ENCODE results near the gene H2BK1. TPM values are rescaled to one million over a fixed set of nuclear protein-coding genes. Genes with fewer than 3 reads are reported as not detected.

H2BK1 gene
- total and polyA plus RNA-seq, 2 of the 13 experiments (the other 11 are each of a cell fraction or from before 2014, with no cell fraction given) = not detected

- no peak overlapping the region for H3K27ac ChIP-seq (ENCODE audit: extremely low read length, insufficient read depth, low read length)
- no peak for DNase-seq (ENCODE audit: low spot score)
- H3K9ac ChIP-seq (ENCODE audit: insufficient read depth, low read depth, low read length) = no peak overlapping the region
- intact Hi-C loops (cut with micrococcal nuclease; ENCODE audit: unreplicated experiment) = loop anchor here (10.0 kb wide), 1 partner anchor 155 kb away; the partner anchor contains the start of genes AGAP3, FASTK and TMUB1
- no TSS peak for BruUV-seq (replicated peaks)
- peaks cover 2% of the 10 kb centered on the region; the same call in 1 of the 2 replicates for H4K20me1 ChIP-seq (ENCODE audit: insufficient read depth, low read length)
- peaks cover 6 to 25% of the 10 kb centered on the region in 2 experiments; a peak in 4 of 5 replicates for H3K36me3 ChIP-seq (replicated peaks in 1 of 2; ENCODE audit: control insufficient read depth in 1 of 2, insufficient read depth in 2 of 2, low read length in 2 of 2)
- no peaks in the 10 kb centered on the region for H3K79me2 ChIP-seq (ENCODE audit: insufficient read depth, low read length)
- WGBS (ENCODE audit: low lambda C conversion rate) = 83% methylated on average over 11 of the region's 11 CpGs
- FAIRE-seq = no peak
- ChIA-PET CTCF (ENCODE audit: low intra/inter-chr PET ratio, low total read pairs) (no interaction called here), POLR2A (no interaction called here)
- no peak overlapping the region for H3K4me3 ChIP-seq (replicated peaks in 1 of 3; ENCODE audit: insufficient read depth in 1 of 3, low read depth in 2 of 3, low read length in 3 of 3)
- TF ChIP-seq TAF1 (CRISPR knock-in tag; IDR thresholded peaks at IDR 0.05) = no peak
- 0 out of 2 replicates have a peak, but pooled peaks have one; percentile 26 for TF ChIP-seq POLR2G (IDR thresholded peaks at IDR 0.05; ENCODE audit: low read depth, low read length)
- TF ChIP-seq AGO2 (optimal IDR thresholded peaks at IDR 0.05; ENCODE audit: low read depth, low read length) = peak; percentile 64
- TF ChIP-seq ZUFSP (CRISPR knock-in tag; IDR thresholded peaks at IDR 0.05; ENCODE audit: borderline replicate concordance) = no peak
- no peak for TF ChIP-seq ZNF3 (CRISPR knock-in tag; IDR thresholded peaks at IDR 0.05)
- no peak for TF ChIP-seq ZNF878 (CRISPR knock-in tag; IDR thresholded peaks at IDR 0.05)
- TF ChIP-seq SNAPC5 (CRISPR knock-in tag; IDR thresholded peaks at IDR 0.05; ENCODE audit: borderline replicate concordance) = no peak
- peaks cover 37% of the 10 kb centered on the region for H3K4me1 ChIP-seq (ENCODE audit: insufficient read depth, low read length)
- H2AFZ ChIP-seq (ENCODE audit: low read length) = no peak overlapping the region
- peaks cover 0 to 4% of the 10 kb centered on the region in 2 experiments; a peak in 2 of 5 replicates for H3K27me3 ChIP-seq (ENCODE audit: control insufficient read depth in 1 of 2, insufficient read depth in 2 of 2, low read length in 2 of 2)
- in situ Hi-C loops (cut with HindIII; ENCODE audit: extremely low pct_ligation_motif_present, low pct_unique_long_range_greater_than_20kb) = no loop called here
- no peaks in the 10 kb centered on the region for H3K9me3 ChIP-seq (ENCODE audit: low read length)
- no peak overlapping the region for H3K4me2 ChIP-seq (ENCODE audit: low read depth, low read length)
- no peak for ATAC-seq
Observed at GRCh38 chr7:151239837-151240459, 29.7 kb upstream of the H2BK1 start.
